H9 (cell line): ENCODE data around the gene MBIP. TPM values are rescaled to one million over a fixed set of nuclear protein-coding genes. Genes with fewer than 3 reads are reported as not detected.

Experiments
- DNase-seq: peaks from one replicate; pipeline ENCODE4 v3.0.0-alpha.2; 2017
- H2AFZ ChIP-seq: one replicate; pipeline ENCODE4 v1.6.1; 2013; ENCODE audit warnings: mild to moderate bottlenecking, low read length, control low read depth, moderate library complexity
- H2AK5ac ChIP-seq: 2 replicates; pipeline ENCODE4 v1.6.1; 2013; ENCODE audit warnings: low read length, control low read depth, mixed read lengths; ENCODE audit not compliant: insufficient read length
- H2BK120ac ChIP-seq: one replicate; pipeline ENCODE4 v1.6.1; 2013; ENCODE audit warnings: low read depth, mild to moderate bottlenecking, low read length, control low read depth, inconsistent platforms; ENCODE audit not compliant: poor library complexity, severe bottlenecking
- H2BK12ac ChIP-seq: 2 replicates; pipeline ENCODE4 v1.6.1; 2013; ENCODE audit warnings: low read length, control low read depth, mixed read lengths, low read depth; ENCODE audit not compliant: insufficient read length
- H2BK15ac ChIP-seq: 2 replicates; pipeline ENCODE4 v1.6.1; 2013; ENCODE audit warnings: low read depth, low read length, control low read depth
- H2BK20ac ChIP-seq: one replicate; pipeline ENCODE4 v1.6.1; 2013; ENCODE audit warnings: low read depth, mild to moderate bottlenecking, low read length, control low read depth, inconsistent platforms; ENCODE audit not compliant: poor library complexity, severe bottlenecking
- H2BK5ac ChIP-seq: 2 replicates; pipeline ENCODE4 v1.6.1; 2013; ENCODE audit warnings: low read length, control low read depth, mixed read lengths; ENCODE audit not compliant: insufficient read length
- H3K14ac ChIP-seq: 2 replicates; pipeline ENCODE4 v1.6.1; 2013; ENCODE audit warnings: low read length, control low read depth; ENCODE audit not compliant: insufficient read depth
- H3K18ac ChIP-seq: 2 replicates; pipeline ENCODE4 v1.6.1; 2013; ENCODE audit warnings: low read depth, mild to moderate bottlenecking, mixed read lengths, low read length, control low read depth; ENCODE audit not compliant: insufficient read length
- H3K23ac ChIP-seq: 2 replicates; pipeline ENCODE4 v1.6.1; 2013; ENCODE audit warnings: low read length, control low read depth, mixed read lengths, low read depth; ENCODE audit not compliant: insufficient read length
- H3K23me2 ChIP-seq: 2 replicates; pipeline ENCODE4 v1.6.1; 2013; ENCODE audit warnings: low read depth, mild to moderate bottlenecking, mixed read lengths, low read length, control low read depth; ENCODE audit not compliant: insufficient read length, poor library complexity, severe bottlenecking
- H3K27ac ChIP-seq: 2 replicates; pipeline ENCODE4 v1.5.1; 2013; ENCODE audit warnings: low read length, control low read depth, mixed read lengths, low read depth; ENCODE audit not compliant: insufficient read length
- H3K27me3 ChIP-seq: 2 replicates; pipeline ENCODE4 v1.6.1; 2013; ENCODE audit warnings: low read length, control low read depth, inconsistent platforms; ENCODE audit not compliant: insufficient read depth
- H3K4ac ChIP-seq: 2 replicates; pipeline ENCODE4 v1.6.1; 2013; ENCODE audit warnings: low read depth, mild to moderate bottlenecking, control low read depth, inconsistent platforms, low read length, moderate library complexity
- H3K4me1 ChIP-seq: 2 replicates; pipeline ENCODE4 v1.6.1; 2013; ENCODE audit warnings: low read length, control low read depth, inconsistent platforms; ENCODE audit not compliant: insufficient read depth
- H3K4me2 ChIP-seq: 2 replicates; pipeline ENCODE4 v1.6.1; 2013; ENCODE audit warnings: low read length, control low read depth, mixed read lengths; ENCODE audit not compliant: insufficient read length, insufficient read depth
- H3K56ac ChIP-seq: 2 replicates; pipeline ENCODE4 v1.6.1; 2013; ENCODE audit warnings: low read depth, mild to moderate bottlenecking, mixed read lengths, low read length, control low read depth; ENCODE audit not compliant: insufficient read length
- H3K79me1 ChIP-seq: 2 replicates; pipeline ENCODE4 v1.6.1; 2013; ENCODE audit warnings: low read depth, mild to moderate bottlenecking, moderate library complexity, low read length, control low read depth, inconsistent platforms; ENCODE audit not compliant: insufficient read depth, poor library complexity, severe bottlenecking
- H3K79me2 ChIP-seq: 2 replicates; pipeline ENCODE4 v1.6.1; 2013; ENCODE audit warnings: low read length, control low read depth, inconsistent platforms; ENCODE audit not compliant: insufficient read depth
- H3K9ac ChIP-seq: 2 replicates; pipeline ENCODE4 v1.6.1; 2013; ENCODE audit warnings: low read length, control low read depth, mixed read lengths; ENCODE audit not compliant: insufficient read length; ENCODE audit errors: extremely low read depth
- H3K9me3 ChIP-seq: one replicate; pipeline ENCODE4 v1.6.1; 2013; ENCODE audit warnings: low read depth, low read length, inconsistent platforms; ENCODE audit not compliant: control insufficient read depth
- H3T11ph ChIP-seq: one replicate; pipeline ENCODE4 v1.6.1; 2013; ENCODE audit warnings: mild to moderate bottlenecking, low read length, control low read depth, inconsistent platforms
- H4K20me1 ChIP-seq: one replicate; pipeline ENCODE4 v1.6.1; 2013; ENCODE audit not compliant: control insufficient read depth, insufficient read length, insufficient read depth
- H4K5ac ChIP-seq: 2 replicates; pipeline ENCODE4 v1.6.1; 2013; ENCODE audit warnings: low read depth, mild to moderate bottlenecking, mixed read lengths, low read length, control low read depth; ENCODE audit not compliant: insufficient read length
- H4K8ac ChIP-seq: replicated peaks from 2 replicates; pipeline ENCODE4 v1.6.1; 2013; ENCODE audit warnings: low read length, control low read depth, mixed read lengths, low read depth; ENCODE audit not compliant: insufficient read length
- H4K91ac ChIP-seq: 2 replicates; pipeline ENCODE4 v1.6.1; 2013; ENCODE audit warnings: low read depth, mild to moderate bottlenecking, moderate library complexity, mixed read lengths, low read length, control low read depth; ENCODE audit not compliant: insufficient read length
- H3K27ac Mint-ChIP-seq, 3 experiments: 2 replicates in 2 of 3; 3 replicates in 1 of 3; pipeline ENCODE4 v1.8.0; 2020 to 2021; ENCODE audit warnings: mixed read lengths in 3 of 3, mild to moderate bottlenecking in 1 of 3, moderate library complexity in 1 of 3
- H3K27me3 Mint-ChIP-seq: 2 replicates; pipeline ENCODE4 v1.8.0; 2021; ENCODE audit warnings: low read depth, mild to moderate bottlenecking, moderate library complexity, mixed read lengths
- H3K36me3 Mint-ChIP-seq, 3 experiments: 2 replicates in 2 of 3; 3 replicates in 1 of 3; pipeline ENCODE4 v1.8.0; 2020 to 2021; ENCODE audit warnings: low read depth in 3 of 3, mixed read lengths in 3 of 3; ENCODE audit not compliant: insufficient read depth in 1 of 3
- H3K4me1 Mint-ChIP-seq, 2 experiments: 2 replicates each; pipeline ENCODE4 v1.8.0; 2020; ENCODE audit warnings: mixed read lengths in 2 of 2
- H3K4me3 Mint-ChIP-seq, 2 experiments: 2 replicates in 1 of 2; 3 replicates in 1 of 2; pipeline ENCODE4 v1.8.0; 2020 to 2021; ENCODE audit warnings: mild to moderate bottlenecking in 2 of 2, mixed read lengths in 2 of 2, moderate library complexity in 1 of 2
- H3K9me3 Mint-ChIP-seq, 2 experiments: 2 replicates in 1 of 2; 3 replicates in 1 of 2; pipeline ENCODE4 v1.8.0; 2020; ENCODE audit warnings: mild to moderate bottlenecking in 2 of 2, mixed read lengths in 2 of 2, moderate library complexity in 1 of 2
- WGBS: extraction: QIAGEN DNeasy Blood & Tissue Kit; methylation state at CpG from one replicate; pipeline ENCODE4 v1.1.7; 2013; ENCODE audit warnings: missing lambda C conversion rate, low lambda C conversion rate, mixed read lengths; ENCODE audit not compliant: insufficient read length; ENCODE audit errors: extremely low coverage; 5-methylcytosine and 5-hydroxymethylcytosine counted together
- total RNA-seq: library from RNA; stranded (reverse); gene quantifications from 2 replicates; pipeline ENCODE4 v1.2.1, GENCODE V29; 2021
- TF ChIP-seq, protein P1 (sequence below): fragments of 200-600 bp; sonication (generic); conservative IDR thresholded peaks from 3 replicates; pipeline ENCODE4 v1.8.0; 2021; ENCODE audit warnings: antibody characterized with exemption, mild to moderate bottlenecking

MBIP gene
- total RNA-seq, 1 experiment from 2014 or later, result 29.6 TPM

DNA sequence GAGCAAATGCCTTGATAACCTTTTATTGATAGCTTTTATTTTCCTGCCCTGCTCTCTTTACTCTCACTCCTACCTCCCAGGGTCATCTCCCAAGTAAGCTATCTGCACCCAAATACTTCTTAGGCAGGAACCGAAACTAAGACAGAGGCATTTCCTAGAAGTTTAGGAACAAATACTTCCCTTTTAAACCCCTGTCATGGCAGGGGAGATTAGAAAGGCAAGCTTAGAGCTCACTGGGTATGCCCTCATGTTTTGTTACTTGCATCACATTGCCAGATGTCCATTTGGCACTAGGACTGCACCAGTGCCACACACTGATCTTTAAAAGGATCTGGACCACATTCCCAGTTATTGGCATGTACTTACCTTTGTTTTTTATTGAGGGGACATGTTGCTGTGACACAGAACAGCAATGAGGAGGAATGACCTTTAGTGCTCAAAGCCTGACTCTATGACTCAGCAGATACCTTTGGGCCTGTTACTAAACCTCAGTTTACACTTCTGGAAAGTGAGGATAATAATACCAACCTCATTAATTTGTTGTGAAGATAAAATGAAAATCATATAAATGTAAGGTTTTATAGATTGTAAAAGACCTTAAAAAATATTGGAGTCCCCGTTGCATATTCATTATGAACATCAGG, 40.9 kb upstream of the MBIP start:
- H3K27me3 ChIP-seq, result no peaks in the 10 kb centered on the region
- no peak overlapping the region for H3T11ph ChIP-seq
- no peak overlapping the region for H4K8ac ChIP-seq
- no peaks in the 10 kb centered on the region for H3K79me1 ChIP-seq
- H3K23ac ChIP-seq, result no peak overlapping the region
- TF ChIP-seq, protein P1, sequence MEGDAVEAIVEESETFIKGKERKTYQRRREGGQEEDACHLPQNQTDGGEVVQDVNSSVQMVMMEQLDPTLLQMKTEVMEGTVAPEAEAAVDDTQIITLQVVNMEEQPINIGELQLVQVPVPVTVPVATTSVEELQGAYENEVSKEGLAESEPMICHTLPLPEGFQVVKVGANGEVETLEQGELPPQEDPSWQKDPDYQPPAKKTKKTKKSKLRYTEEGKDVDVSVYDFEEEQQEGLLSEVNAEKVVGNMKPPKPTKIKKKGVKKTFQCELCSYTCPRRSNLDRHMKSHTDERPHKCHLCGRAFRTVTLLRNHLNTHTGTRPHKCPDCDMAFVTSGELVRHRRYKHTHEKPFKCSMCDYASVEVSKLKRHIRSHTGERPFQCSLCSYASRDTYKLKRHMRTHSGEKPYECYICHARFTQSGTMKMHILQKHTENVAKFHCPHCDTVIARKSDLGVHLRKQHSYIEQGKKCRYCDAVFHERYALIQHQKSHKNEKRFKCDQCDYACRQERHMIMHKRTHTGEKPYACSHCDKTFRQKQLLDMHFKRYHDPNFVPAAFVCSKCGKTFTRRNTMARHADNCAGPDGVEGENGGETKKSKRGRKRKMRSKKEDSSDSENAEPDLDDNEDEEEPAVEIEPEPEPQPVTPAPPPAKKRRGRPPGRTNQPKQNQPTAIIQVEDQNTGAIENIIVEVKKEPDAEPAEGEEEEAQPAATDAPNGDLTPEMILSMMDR, result no peak
- no peaks in the 10 kb centered on the region for H3K9me3 ChIP-seq
- no peak overlapping the region for H3K4me2 ChIP-seq
- H3K9me3 Mint-ChIP-seq, result peaks cover 9% of the 10 kb centered on the region in 2 experiments
- no peaks in the 10 kb centered on the region for H4K20me1 ChIP-seq
- peaks cover 5 to 9% (median 7%) of the 10 kb centered on the region in 3 experiments; a peak in 6 of 7 replicates for H3K36me3 Mint-ChIP-seq
- no peak overlapping the region; a peak in 1 of 7 replicates for H3K27ac Mint-ChIP-seq
- H3K79me2 ChIP-seq, result no peaks in the 10 kb centered on the region
- no peak overlapping the region for H2BK120ac ChIP-seq
- H3K4me1 Mint-ChIP-seq, result no peaks in the 10 kb centered on the region; a peak in 1 of 4 replicates
- H3K18ac ChIP-seq, result no peak overlapping the region
- no peaks in the 10 kb centered on the region for H3K23me2 ChIP-seq
- H3K27ac ChIP-seq, result no peak overlapping the region
- DNase-seq, result no peak
- H3K4me1 ChIP-seq, result no peaks in the 10 kb centered on the region
- no peak overlapping the region for H3K56ac ChIP-seq
- H3K4ac ChIP-seq, result no peak overlapping the region
- H3K14ac ChIP-seq, result no peak overlapping the region
- no peaks in the 10 kb centered on the region for H3K27me3 Mint-ChIP-seq
- no peak overlapping the region for H2BK5ac ChIP-seq
- H2BK20ac ChIP-seq, result no peak overlapping the region
- no peak overlapping the region for H4K5ac ChIP-seq
- no peak overlapping the region for H2AFZ ChIP-seq
- H3K9ac ChIP-seq, result no peak overlapping the region
- no peak overlapping the region for H4K91ac ChIP-seq
- H2BK15ac ChIP-seq, result no peak overlapping the region
- no peak overlapping the region for H2BK12ac ChIP-seq
- H3K4me3 Mint-ChIP-seq, result no peak overlapping the region
- no CpG with 5 or more reads among the region's 2 CpGs for WGBS
- no peak overlapping the region for H2AK5ac ChIP-seq
